Stimulated activated CD4-positive, alpha-beta T cell treated with anti-CD3 and anti-CD28 coated beads, TNF-alpha, amount 100 ng/mL, for 24 hours (primary cell): ENCODE results near the gene LRIT3.

Source experiments
- DNase-seq, 3 experiments: peaks; one replicate each; pipeline ENCODE4 v3.0.0-alpha.2; 2020; ENCODE audit warnings: low read depth in 3 of 3

LRIT3 gene

GRCh38 chr4:109847896-109848442, at the start of gene LRIT3:
Gene LRIT3, plus strand, starts transcription at chr4:109848107. Its CDS starts 95 bp downstream, at chr4:109848202.
- DNase-seq: no peak

- no peak for DNase-seq
Measured at GRCh38 chr4:109798866-109799265, 49.0 kb upstream of the LRIT3 start.

- DNase-seq: no peak
Measured at GRCh38 chr4:109801099-109801789, 46.7 kb upstream of the LRIT3 start.

- no peak for DNase-seq
Measured at GRCh38 chr4:109801895-109802319, 46.0 kb upstream of the LRIT3 start, which contains the start of gene CFI. Gene CFI, minus strand, starts transcription at chr4:109801999. Its CDS starts 28 bp downstream, at chr4:109801971.

- DNase-seq: no peak
Measured at GRCh38 chr4:109803924-109804571, 43.9 kb upstream of the LRIT3 start.

- DNase-seq: no peak
Measured at GRCh38 chr4:109809655-109810054, 38.3 kb upstream of the LRIT3 start.

GRCh38 chr4:109810552-109811387, 37.1 kb upstream of the LRIT3 start:
- no peak for DNase-seq

GRCh38 chr4:109811707-109812106, 36.2 kb upstream of the LRIT3 start:
- DNase-seq: no peak

- peak; percentile 79 to 90 (median 82) for DNase-seq
Measured at GRCh38 chr4:109815151-109816081, 32.5 kb upstream of the LRIT3 start, which contains the start of gene GAR1. Gene GAR1, plus strand, starts transcription at chr4:109815762. Its CDS starts 403 bp downstream, at chr4:109816165.

GRCh38 chr4:109816082-109816442, 31.8 kb upstream of the LRIT3 start:
- peak in 2 of 3 experiments; percentile 11 to 38 for DNase-seq

GRCh38 chr4:109816894-109817293, 31.0 kb upstream of the LRIT3 start:
- no peak for DNase-seq

- DNase-seq: no peak
Measured at GRCh38 chr4:109818268-109818667, 29.6 kb upstream of the LRIT3 start.

- DNase-seq: no peak
Measured at GRCh38 chr4:109820563-109820962, 27.3 kb upstream of the LRIT3 start.

GRCh38 chr4:109821185-109821584, 26.7 kb upstream of the LRIT3 start:
- no peak for DNase-seq

GRCh38 chr4:109826719-109827118, 21.2 kb upstream of the LRIT3 start:
- DNase-seq: no peak

GRCh38 chr4:109827672-109828071, 20.2 kb upstream of the LRIT3 start, which contains the start of gene RRH:
Gene RRH, plus strand, starts transcription at chr4:109827972. Its CDS starts 56 bp downstream, at chr4:109828028.
- DNase-seq: no peak

- no peak for DNase-seq
Measured at GRCh38 chr4:109833756-109834155, 14.2 kb upstream of the LRIT3 start.

GRCh38 chr4:109836985-109837384, 10.9 kb upstream of the LRIT3 start:
- no peak for DNase-seq

- no peak for DNase-seq
Measured at GRCh38 chr4:109846395-109847098, 1.4 kb upstream of the LRIT3 start.

- DNase-seq: no peak
Measured at GRCh38 chr4:109848501-109848900, 594 bp downstream of the LRIT3 start.
